Left renal cortex interstitium (tissue), 4 donors: ENCODE results near the gene CNTNAP2. TPM values are rescaled to one million over a fixed set of nuclear protein-coding genes. Genes with fewer than 3 reads are reported as not detected.
"Not testable (repeated sequence)": the region's sequence is repeated elsewhere in the genome, so short reads cannot be mapped to it uniquely, and the experiment has no call there.

ENCODE experiments used
- DNase-seq, 4 donors: peaks; one replicate each; pipeline ENCODE4 v3.0.0-alpha.2; 2013; ENCODE audit warnings: low read depth in 4 of 4, low spot score in 2 of 4, missing footprints in 1 of 4
- polyA plus RNA-seq, 4 donors: library from polyadenylated mRNA; unstranded; fragments of 120-200 nt; gene quantifications; one replicate each; pipeline ENCODE4 v1.2.1, GENCODE V29; 2013; ENCODE audit not compliant: insufficient read length in 4 of 4

Gene CNTNAP2
- polyA plus RNA-seq, 4 donors: 22.3 to 27.6 (median 27.1) TPM

DNA sequence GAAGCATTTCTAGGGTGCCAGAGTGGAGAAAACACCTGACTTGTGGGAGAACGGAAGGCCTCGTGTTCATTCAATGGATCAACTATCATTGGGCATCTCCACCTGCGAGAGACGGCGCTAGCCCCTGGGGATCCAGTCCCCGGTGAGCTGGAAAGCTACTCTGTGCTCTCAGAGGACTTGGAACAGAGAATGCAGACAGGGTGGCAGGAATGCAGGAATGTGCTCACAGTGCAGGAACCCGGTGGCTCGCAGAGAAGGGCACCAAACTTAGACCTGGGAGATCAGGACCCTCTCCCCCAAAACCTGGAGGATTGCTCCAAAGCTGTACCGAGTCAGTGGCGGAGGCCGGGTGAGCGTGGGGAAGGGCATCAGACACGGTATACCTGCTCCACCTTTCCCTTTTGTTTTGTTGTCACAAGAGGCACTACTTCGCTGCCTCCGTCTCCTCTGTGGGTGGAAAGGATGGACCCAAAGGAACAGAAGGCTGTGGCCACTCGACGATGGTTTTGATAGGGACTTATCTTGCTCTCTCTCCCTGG lies 1905.0 kb downstream of the CNTNAP2 start:
- no peak for DNase-seq

- DNase-seq: no peak
Measured at GRCh38 chr7:148022832-148023231, 1906.2 kb downstream of the CNTNAP2 start.

- DNase-seq: no peak
Measured at GRCh38 chr7:148026713-148027112, 1910.1 kb downstream of the CNTNAP2 start.

DNA sequence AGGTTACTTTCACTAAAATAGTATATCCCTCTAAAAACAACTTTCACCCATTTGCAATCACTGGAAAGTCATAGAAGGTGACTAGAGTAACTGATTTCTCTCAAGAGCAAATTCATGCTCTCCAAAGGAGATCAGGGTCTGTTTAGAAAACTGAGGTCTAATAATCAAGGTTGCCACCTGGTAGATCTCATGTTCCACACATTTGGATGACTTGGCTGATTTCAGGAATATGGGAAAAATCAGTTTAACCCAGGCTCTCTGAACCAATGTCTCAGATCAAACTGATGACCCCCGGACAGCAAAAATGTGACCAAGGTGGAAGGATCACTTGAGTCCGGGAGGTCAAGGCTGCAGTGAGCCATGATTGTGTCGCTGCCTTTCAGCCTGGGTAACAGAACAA lies 1911.6 kb downstream of the CNTNAP2 start:
- no peak for DNase-seq

DNA sequence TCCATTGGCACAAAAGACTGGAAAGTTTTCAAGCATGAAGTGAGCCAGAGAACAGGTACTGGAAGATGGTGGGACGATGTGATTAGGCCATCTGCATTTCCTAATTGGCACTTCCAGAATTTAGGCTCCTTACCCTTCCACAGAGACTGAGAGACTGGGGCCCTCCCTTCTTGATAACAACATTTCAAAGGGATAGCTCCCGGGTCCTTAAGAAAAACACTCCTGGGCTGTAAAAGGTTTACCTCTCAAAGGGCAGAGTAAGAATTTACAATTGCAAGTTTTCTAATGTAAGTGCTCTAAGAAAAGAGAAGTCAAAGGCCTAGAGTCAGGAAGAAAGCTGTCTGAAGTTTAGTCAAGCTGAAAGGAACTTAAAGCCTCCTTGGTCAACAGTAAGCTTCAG lies 1914.4 kb downstream of the CNTNAP2 start:
- no peak for DNase-seq

- no peak for DNase-seq
Measured at GRCh38 chr7:148031811-148032210, 1915.2 kb downstream of the CNTNAP2 start.

DNA sequence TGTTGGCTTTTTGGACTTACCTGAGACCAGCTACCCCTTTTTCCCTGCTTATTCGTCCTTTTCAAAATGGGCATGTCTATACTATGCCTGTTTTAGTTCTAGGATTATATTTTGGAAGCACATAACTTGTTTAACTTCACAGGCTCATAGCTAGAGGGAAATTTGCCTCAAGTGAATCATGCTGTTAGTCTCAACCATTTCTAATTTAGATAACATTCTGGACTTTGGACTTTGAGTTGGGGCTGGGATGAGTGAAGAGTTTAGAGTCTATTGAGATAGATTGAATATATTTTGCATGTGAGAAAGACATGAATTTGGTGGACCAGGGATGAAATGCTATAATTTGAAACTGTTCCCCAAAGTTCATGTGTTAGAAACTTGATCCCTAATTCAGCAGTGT lies 1919.3 kb downstream of the CNTNAP2 start:
- no peak for DNase-seq

GRCh38 chr7:148037044-148037443 lies 1920.4 kb downstream of the CNTNAP2 start:
- no peak for DNase-seq

- DNase-seq: no peak
Measured at GRCh38 chr7:148041156-148041555, 1924.6 kb downstream of the CNTNAP2 start.

DNA sequence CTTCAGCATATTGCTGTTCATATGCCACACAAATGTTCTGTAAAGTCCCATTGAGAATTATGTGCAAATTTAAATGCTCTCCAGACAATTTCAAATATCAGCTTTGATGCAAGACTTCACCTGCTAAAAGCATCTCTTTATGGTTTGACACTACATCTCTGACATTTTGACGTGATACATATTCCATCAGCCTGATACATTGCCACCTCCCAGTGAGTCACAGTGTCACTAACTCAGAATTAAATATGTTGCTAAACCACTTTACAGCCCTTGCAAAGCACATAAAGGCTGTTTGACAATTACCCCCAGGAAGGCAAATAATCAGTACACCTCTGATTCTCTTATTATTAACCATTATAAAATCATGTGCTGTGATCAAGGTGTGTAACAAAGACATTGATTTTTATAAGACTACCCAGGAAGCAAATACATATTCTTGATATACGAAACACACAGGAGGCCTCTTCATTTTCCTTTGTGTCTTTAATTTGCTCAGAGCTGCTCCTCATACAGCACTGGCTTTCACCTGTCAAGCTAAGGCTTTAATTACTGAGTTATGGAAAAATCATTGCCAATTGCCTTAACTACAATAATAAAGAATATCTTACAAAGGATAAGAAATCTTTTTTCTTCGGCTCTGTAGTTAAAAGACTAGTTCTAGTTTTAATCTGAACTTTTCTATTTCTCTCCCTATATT lies 1926.5 kb downstream of the CNTNAP2 start:
- no peak for DNase-seq

DNA sequence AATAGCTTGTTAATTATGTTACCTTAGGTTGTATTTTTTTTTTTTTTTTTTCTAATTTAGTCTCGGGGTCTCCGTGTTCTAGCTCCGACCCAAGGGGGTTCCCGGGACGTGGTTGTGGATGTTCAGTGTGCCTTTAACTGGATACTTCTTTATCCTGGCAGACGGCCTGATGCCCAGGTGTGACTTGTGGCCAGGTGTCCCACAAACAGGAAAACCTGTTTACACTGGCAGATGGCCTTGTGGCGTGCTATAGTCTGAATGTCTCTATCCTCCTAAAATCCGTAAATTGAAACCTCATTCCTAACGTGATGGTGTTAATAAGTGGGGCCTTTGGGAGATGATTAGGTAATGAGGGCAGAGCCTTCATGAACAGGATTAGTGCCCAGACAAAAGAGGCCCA lies 1927.6 kb downstream of the CNTNAP2 start:
- no peak for DNase-seq

DNA sequence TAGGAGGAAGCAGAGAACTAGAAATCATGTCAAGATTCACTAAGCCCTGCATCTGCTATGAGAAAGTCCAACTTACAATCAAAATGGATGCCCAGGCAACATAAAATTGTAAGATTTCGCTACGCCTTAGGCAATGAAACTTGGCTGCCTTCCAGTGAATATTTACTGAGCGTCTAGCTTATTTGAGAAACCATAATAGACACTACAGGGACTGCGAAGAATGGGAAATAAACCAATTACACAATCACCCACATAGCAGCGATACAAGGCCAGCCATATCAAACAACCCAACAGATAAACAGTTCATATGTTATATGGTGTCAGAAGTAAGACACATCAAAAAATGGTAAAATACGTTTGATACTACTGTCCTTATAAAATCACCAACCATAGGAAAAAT lies 1928.9 kb downstream of the CNTNAP2 start:
- DNase-seq: no peak

DNA sequence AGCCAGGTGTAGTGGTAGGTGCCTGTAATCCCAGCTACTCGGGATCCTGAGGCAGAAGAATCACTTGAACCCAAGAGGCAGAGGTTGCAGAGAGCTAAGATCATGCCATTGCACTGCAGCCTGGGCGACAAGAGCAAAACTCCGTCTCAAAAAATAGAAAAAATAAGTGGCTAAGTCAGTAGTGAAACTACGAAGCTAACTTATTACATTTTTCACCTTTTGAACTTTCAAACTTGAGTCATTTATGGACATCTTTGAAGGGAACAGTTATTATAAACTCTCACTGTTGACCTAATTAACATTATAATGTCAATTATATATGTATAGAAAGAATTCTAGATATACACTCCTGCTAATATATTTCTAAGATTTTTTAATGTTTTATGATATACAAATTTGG lies 1932.5 kb downstream of the CNTNAP2 start:
- no peak for DNase-seq

- no peak for DNase-seq
Measured at GRCh38 chr7:148050492-148051158, 1934.0 kb downstream of the CNTNAP2 start.

DNA sequence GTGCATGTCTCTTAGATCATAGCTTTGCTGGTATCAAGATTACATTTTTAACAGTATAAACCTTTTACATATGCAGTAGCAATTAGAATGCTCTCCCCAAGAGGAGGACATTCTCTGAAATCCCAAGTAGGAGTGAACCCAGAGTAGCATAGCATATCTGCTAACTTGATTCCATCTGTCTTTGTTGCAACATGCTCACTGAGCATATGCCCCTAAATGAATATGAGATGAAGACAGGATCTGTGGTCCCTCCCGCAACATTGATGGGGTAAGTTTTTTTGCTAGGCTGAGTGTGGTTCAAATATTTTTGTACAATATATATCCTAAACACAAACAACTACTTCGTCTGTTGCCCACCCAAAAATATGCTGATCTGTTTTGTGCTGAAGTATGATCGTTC lies 1939.8 kb downstream of the CNTNAP2 start:
- no peak for DNase-seq

DNA sequence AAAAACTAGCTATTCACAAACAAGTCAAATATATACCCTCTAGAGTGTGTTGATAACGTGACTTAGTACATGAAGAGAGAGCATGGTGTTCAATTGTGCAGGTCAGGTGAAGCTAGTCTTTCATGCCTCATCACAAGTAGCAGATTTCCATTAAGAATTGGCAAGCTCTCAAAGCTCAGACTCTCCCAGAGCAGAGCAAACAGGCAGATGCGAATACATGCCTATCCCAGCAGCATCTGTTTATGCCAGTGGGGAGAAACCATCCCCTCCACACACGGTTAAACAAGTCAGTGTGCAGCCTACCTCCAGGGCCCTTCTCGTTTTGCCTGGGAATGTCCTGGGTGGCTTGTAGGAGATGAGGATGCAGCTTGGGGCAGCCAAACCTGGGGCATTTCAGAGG lies 1941.5 kb downstream of the CNTNAP2 start:
- no peak for DNase-seq

GRCh38 chr7:148058753-148059152 lies 1942.2 kb downstream of the CNTNAP2 start:
- no peak for DNase-seq

- no peak for DNase-seq
Measured at GRCh38 chr7:148060724-148061123, 1944.1 kb downstream of the CNTNAP2 start.

DNA sequence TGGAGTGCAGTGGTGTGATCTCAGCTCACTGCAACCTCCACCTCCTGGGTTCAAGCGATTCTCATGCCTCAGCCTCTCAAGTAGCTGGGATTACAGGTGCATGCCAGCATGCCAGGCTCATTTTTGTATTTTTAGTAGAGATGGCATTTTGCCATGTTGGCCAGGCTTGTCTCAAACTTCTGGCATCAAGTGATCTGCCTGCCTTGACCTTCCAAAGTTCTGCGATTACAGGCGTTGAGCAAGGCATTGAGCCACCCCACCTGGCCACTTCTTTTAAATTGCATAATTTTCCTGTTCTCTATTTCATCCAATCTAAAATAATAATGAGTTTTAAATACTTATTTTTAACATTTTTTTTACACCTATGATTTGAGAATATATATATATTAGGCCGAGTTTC lies 1961.5 kb downstream of the CNTNAP2 start:
- DNase-seq: not testable (repeated sequence)

GRCh38 chr7:148079206-148080080 lies 1962.8 kb downstream of the CNTNAP2 start:
- no peak for DNase-seq

GRCh38 chr7:148083448-148083847 lies 1966.8 kb downstream of the CNTNAP2 start:
- DNase-seq: no peak
